Dermis microvascular lymphatic vessel endothelial cell (primary cell): ENCODE data around the gene GJB4. TPM values are rescaled to one million over a fixed set of nuclear protein-coding genes. Genes with fewer than 3 reads are reported as not detected.
"Not testable (repeated sequence)": the region's sequence is repeated elsewhere in the genome, so short reads cannot be mapped to it uniquely, and the experiment has no call there.

Source experiments
- DNase-seq, 2 donors: peaks; one replicate each; pipeline versions ENCODE4 v3.0.0 to v3.0.0-alpha.2; 2010; ENCODE audit warnings: low read depth in 2 of 2
- total RNA-seq: library from RNA; depleted of rRNA; stranded (reverse); fragments of >200 nt; gene quantifications from 2 replicates; pipeline ENCODE4 v1.2.1, GENCODE V29; 2014

GJB4 gene
- total RNA-seq, 1 donor from 2014 or later = not detected

DNA sequence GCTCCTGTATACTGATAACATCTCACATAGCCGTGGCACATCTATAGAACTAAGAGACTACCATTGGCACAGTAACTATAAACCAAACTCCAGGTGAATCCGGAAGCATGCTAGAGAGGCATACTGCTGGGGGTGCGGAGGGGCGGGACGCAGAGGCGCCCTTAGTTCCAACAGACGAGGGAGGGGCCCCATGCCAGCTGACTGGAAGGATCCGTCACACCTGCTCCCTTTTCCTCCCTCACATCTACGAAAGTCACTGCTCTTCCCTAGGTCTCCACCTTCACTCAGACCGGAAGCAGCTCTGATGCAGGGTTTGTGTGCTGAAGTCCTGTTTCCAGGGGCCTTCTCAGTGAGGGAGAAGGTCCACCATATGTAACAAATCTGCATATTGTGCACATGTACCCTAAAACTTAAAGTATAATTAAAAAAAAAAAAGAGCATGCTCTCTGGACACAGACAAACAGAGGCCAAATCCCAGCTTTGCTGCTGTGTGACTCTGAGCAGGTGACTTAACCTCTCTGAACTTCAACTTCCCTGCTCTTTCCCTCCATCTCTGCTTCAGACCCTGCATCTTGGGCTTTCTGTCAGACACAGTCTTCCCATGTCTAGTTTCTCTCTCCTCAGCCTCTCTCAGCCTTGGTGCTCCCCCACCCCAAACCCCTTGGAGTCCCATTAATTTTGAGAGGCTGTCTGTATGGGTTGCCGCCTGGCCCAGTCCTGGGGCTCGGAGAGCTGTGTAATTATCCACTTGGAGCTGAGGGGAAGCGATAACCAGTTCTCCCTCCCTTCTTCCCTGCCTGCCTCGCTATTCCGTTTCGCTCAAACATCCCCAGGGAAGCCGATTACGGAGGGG lies 12.5 kb upstream of the GJB4 start:
- DNase-seq = no peak

DNA sequence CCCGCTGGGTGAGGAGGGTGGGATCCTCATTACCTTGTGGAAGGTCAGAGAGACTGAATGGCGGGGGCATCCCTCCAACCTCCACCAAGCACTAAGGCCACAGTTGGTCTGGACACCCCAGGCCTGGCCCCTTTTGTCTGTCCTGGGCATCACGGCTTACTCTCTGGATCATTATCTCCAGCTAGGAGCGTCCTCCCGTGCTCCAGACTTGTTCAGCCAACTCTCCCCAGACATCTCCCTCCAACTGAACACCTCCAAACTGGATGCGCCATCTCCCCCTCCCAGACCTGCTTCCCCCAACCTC lies 11.9 kb upstream of the GJB4 start:
- DNase-seq = no peak

DNA sequence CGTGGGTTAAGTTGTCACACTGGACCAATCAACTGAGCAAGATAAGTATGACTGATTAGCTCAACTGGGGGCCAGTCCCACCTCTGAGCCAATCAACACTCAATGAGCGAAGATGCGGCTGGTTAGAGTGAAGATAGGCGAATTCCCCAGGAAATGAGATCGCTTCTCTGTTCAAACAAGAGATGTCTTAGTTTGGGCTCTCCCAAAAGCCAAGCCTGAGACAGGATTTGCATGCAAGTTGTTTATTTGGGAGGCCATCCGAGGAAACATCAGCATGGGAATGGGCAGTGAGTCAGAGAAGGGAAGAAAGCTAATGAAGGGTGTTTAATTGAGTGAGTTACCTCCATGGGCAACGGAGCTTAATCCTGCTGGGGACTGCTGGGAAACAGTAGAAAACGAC lies 9.5 kb upstream of the GJB4 start:
- DNase-seq = no peak

- DNase-seq = no peak
Measured at GRCh38 chr1:34750610-34751009, 8.9 kb upstream of the GJB4 start.

DNA sequence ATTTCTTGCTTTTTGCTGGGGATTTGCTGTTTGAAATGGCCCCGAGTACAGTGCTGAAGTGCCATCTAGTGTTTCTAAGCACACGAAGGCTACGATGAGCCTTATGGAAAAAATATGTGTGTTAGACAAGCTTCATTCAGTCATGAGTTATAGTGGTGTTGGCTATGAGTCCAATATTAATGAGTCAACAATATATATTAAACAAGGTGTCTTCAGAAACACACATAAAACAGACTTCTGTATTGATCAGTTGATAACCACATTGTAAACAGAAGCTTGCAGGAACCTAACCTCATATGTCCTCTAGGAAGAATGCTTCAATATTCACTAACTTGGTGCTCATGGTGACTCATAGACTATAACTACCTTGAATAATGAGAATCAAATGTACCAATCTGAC lies 6.4 kb upstream of the GJB4 start:
- no peak for DNase-seq

- DNase-seq = no peak
Measured at GRCh38 chr1:34754964-34755637, 4.4 kb upstream of the GJB4 start, which contains the start of gene GJB5. TSS of gene GJB5 (plus strand) at chr1:34755047. CDS start at chr1:34757331, 2,284 bp downstream.

DNA sequence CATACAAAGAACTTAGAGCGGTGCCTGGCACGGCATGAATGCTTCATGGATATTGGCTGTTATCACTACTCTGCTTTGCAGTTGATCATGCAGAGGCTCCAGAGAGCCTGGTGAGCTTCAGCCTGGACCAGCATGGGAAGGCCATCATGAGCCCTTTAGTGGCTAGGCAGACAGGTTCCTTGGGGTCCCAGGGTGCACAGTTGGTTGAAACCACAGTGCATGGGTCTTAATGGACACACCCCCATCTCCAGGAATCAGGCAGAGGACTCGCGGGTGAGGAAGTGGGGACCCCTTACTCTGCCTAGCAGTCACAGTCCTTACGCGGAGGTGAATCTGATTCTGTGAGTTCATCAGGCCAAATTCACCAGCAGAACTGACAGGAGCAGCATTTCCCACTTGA lies 3.6 kb upstream of the GJB4 start:
- DNase-seq = no peak

- no peak for DNase-seq
Measured at GRCh38 chr1:34757386-34757785, 2.2 kb upstream of the GJB4 start.

DNA sequence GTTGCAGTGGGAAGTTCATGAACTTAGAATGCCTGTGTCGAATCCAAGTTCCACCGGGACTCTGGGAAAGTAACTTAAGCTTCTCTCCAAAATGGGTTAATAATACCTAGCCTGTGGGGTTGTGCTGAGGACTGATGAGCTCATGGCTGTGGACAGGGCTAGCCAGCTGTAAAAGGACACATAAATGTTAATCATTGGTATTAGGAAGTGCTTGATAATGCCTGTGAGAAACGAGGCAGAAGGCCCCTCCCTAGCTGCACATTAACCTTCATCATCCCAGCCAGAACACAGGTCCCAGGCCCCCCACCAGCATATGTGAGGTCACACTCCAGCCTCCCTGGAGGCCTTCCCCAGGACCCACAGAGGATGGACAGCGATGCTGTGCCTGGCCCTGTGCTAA lies 789 bp upstream of the GJB4 start:
- DNase-seq = no peak

DNA sequence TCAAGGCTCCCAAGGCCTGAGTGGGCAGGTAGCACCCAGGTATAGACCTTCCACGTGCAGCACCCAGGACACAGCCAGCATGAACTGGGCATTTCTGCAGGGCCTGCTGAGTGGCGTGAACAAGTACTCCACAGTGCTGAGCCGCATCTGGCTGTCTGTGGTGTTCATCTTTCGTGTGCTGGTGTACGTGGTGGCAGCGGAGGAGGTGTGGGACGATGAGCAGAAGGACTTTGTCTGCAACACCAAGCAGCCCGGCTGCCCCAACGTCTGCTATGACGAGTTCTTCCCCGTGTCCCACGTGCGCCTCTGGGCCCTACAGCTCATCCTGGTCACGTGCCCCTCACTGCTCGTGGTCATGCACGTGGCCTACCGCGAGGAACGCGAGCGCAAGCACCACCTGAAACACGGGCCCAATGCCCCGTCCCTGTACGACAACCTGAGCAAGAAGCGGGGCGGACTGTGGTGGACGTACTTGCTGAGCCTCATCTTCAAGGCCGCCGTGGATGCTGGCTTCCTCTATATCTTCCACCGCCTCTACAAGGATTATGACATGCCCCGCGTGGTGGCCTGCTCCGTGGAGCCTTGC lies 1.7 kb downstream of the GJB4 start:
- no peak for DNase-seq

- DNase-seq = no peak
Measured at GRCh38 chr1:34761776-34762307, 2.3 kb downstream of the GJB4 start.

GRCh38 chr1:34762474-34763141 lies 3.1 kb downstream of the GJB4 start:
- DNase-seq = no peak

GRCh38 chr1:34763142-34763781 lies 3.7 kb downstream of the GJB4 start:
- no peak for DNase-seq

- no peak for DNase-seq
Measured at GRCh38 chr1:34768856-34769255, 9.3 kb downstream of the GJB4 start.

DNA sequence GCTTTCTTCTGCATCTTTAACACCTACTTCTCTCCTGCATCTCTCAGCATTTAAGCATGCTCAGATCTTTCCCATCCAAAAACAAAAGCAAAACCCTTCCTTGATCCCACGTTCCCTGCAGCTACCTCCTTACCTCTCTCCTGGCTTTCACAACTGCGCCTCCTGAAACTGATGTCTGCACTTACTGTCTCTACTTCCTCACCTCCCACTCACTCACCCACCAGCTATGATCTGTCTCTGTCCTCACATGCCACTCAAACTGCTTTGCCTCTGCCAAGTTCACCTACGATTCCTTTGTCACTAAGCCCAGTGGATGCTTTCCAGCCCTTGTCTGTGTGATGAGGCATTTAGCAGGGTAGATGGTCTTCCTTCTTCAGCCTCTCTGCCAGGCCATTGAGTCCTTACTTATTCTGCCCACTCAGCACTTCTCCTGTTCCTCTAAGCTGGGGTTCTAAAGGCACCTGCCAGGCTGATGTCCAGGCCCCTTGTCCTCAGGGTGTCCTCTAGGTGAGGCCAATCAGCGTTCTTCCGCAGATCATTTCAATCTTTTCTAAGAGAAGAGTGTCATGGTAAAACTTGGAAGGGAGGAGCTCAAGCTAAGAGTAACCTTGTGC lies 11.5 kb downstream of the GJB4 start:
- DNase-seq = no peak

- no peak for DNase-seq
Measured at GRCh38 chr1:34771573-34772371, 12.2 kb downstream of the GJB4 start.

DNA sequence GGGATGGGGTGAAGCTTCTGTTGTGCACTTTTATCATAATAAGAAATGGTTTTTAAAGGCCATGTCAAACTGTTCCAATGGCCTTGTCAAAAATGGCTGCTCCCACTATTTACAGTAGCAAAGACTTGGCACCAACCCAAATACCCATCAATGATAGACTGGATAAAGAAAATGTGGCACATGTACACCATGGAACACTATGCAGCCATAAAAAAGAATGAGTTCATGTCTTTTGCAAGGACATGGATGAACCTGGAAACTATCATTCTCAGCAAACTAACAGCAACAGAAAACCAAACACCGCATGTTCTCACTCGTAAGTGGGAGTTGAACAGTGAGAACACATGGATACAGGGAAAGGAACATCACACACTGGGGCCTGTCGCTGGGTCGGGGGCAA lies 13.6 kb downstream of the GJB4 start:
- not testable (repeated sequence) for DNase-seq

DNA sequence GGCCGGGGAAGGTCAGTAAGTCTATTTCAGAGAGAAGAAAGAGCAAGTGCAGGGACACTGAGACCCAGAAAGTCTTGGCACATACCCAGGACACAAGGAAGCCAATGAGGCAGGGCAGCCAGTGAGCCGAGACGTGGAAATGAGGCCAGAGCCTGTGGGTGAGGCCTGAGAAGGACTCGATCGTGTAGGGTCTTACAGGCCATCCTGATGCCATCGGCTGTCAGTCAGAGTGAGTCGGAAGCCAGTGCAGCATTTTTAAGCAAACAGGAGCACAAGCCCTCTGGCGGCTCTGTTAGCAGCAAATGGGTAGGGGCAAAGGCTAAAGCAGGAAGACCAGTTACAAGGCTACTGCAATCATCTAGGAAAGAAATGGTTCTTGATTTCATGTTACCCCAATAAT lies 15.4 kb downstream of the GJB4 start:
- DNase-seq = no peak

DNA sequence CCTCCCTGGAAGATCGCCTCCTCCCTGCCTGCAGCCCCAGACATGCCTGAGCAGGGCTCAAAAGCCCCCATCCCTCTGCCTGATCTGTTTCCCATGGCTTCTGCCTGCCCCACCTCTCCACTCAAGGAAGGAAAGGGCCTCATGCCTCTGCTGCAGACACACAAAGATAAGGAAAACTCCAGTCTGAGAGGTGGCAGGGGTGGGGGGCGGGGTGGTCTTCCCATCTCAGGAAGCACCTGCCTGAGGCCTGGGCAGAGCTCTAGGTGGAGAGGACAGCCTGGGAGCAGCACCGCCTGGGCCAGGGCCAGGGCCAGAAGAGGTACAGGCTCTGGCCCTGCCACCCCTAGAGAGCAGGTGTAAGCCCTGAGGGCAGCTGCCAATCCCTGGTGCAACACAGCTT lies 17.4 kb downstream of the GJB4 start:
- no peak for DNase-seq
